ENCODE results near the gene CR1L. TPM values are rescaled to one million over a fixed set of nuclear protein-coding genes. Genes with fewer than 3 reads are reported as not detected.
"Not testable (repeated sequence)": the region's sequence is repeated elsewhere in the genome, so short reads cannot be mapped to it uniquely, and the experiment has no call there.

Gene CR1L
- total RNA-seq, 1 donor = not detected

GRCh38 chr1:207763091-207763490 is 118.2 kb downstream of the CR1L start:
- no peak overlapping the region for H3K4me3 ChIP-seq (ENCODE audit: low read depth, low read length)
- no peak for TF ChIP-seq CTCF (IDR thresholded peaks at IDR 0.05; ENCODE audit: insufficient read depth, low read depth, low read length)
- DNase-seq (ENCODE audit: low read depth) = no peak

- H3K4me3 ChIP-seq (ENCODE audit: low read depth, low read length) = no peak overlapping the region
- no peak for TF ChIP-seq CTCF (IDR thresholded peaks at IDR 0.05; ENCODE audit: insufficient read depth, low read depth, low read length)
- no peak for DNase-seq (ENCODE audit: low read depth)
These were observed 119.0 kb downstream of the CR1L start for GRCh38 chr1:207763972-207764371.

- TF ChIP-seq CTCF (IDR thresholded peaks at IDR 0.05; ENCODE audit: insufficient read depth, low read depth, low read length) = no peak
- H3K4me3 ChIP-seq (ENCODE audit: low read depth, low read length) = no peak overlapping the region
- no peak for DNase-seq (ENCODE audit: low read depth)
These were observed 121.6 kb downstream of the CR1L start for GRCh38 chr1:207766569-207766968.

GRCh38 chr1:207770514-207770913 is 125.6 kb downstream of the CR1L start:
- not testable (repeated sequence) for DNase-seq (ENCODE audit: low read depth); H3K4me3 ChIP-seq (ENCODE audit: low read depth, low read length)

Small RNA genes within 50 kb of the gene (small RNA-seq; reads per million reads assigned to genes)
- not detected for gene RNA5SP534

Other genes starting within 250 kb of the CR1L start
- gene CR2, start 190.8 kb upstream of the CR1L start, total RNA-seq = not detected in 2 replicates
- gene CR1, start 149.0 kb upstream of the CR1L start, total RNA-seq = under 0.01 TPM in 1 of 2 replicates, not detected in the other
- gene CD46, start 106.9 kb downstream of the CR1L start, total RNA-seq = 107 and 153 TPM in 2 replicates

Data from fibroblast of villous mesenchyme (primary cell).